ENCODE data around the gene MUC2.

The MUC2 gene

GRCh38 chr11:1121813-1122663 is 47.4 kb downstream of the MUC2 start:
- no peak for DNase-seq (ENCODE audit: low read depth)

- no peak for DNase-seq (ENCODE audit: low read depth)
These were observed 48.0 kb downstream of the MUC2 start for GRCh38 chr11:1122664-1123002.

- no peak for DNase-seq (ENCODE audit: low read depth)
These were observed 49.3 kb downstream of the MUC2 start for GRCh38 chr11:1123970-1124369.
